Testis (tissue), 3 donors: ENCODE measurements around the gene ANKRD12. TPM values are rescaled to one million over a fixed set of nuclear protein-coding genes. Genes with fewer than 3 reads are reported as not detected.

Source experiments
- DNase-seq: peaks from one replicate; pipeline ENCODE4 v3.0.0-alpha.2; 2019
- H3K27ac ChIP-seq, 2 donors: fragments of 200-600 bp; sonication (generic); one replicate each; pipeline ENCODE4 v1.5.1; 2019
- H3K27me3 ChIP-seq: fragments of 200-600 bp; sonication (generic); one replicate; pipeline ENCODE4 v1.5.1; 2019
- H3K36me3 ChIP-seq: fragments of 200-600 bp; sonication (generic); one replicate; pipeline ENCODE4 v1.5.1; 2017; ENCODE audit warnings: low read depth; ENCODE audit errors: missing control alignments
- H3K4me1 ChIP-seq: fragments of 200-600 bp; sonication (generic); one replicate; pipeline ENCODE4 v1.5.1; 2019
- H3K4me3 ChIP-seq, 2 donors: fragments of 200-600 bp; sonication (generic); one replicate each; pipeline ENCODE4 v1.5.1; 2017 to 2019
- H3K9me3 ChIP-seq: fragments of 200-600 bp; sonication (generic); one replicate; pipeline ENCODE4 v1.5.1; 2017
- CTCF ChIP-seq, 3 experiments: fragments of 450-650 bp in 2 of 3; fragments of 200-600 bp in 1 of 3; sonication (generic) in 1 of 3; IDR thresholded peaks; one replicate each; pipeline ENCODE4 v1.5.1; 2016 to 2019; ENCODE audit warnings: antibody characterized with exemption in 3 of 3, mild to moderate bottlenecking in 2 of 3, moderate library complexity in 1 of 3
- POLR2A ChIP-seq: fragments of 450-650 bp; IDR thresholded peaks from one replicate; pipeline ENCODE4 v1.6.1; 2017; ENCODE audit warnings: antibody characterized with exemption, mild to moderate bottlenecking, moderate library complexity
- WGBS, 2 donors: methylation state at CpG; one replicate each; pipeline ENCODE4 v1.1.5; 2018; 5-methylcytosine and 5-hydroxymethylcytosine counted together
- intact Hi-C: fragments of 100-400 bp; cut with DNase I; formaldehyde crosslinking; loops from one replicate; pipeline ENCODE4 v1.15.1; 2023; ENCODE audit warnings: low total_unique reads
- polyA plus RNA-seq: library from polyadenylated mRNA; stranded (reverse); fragments of 350-450 nt; fragmentation: Illumina TruSeq; extraction: RNeasy Lipid Tissue Mini Kit (QIAGEN cat#74804); gene quantifications from one replicate; pipeline ENCODE4 v1.2.3, GENCODE V29; 2014; ENCODE audit warnings: low read depth, low replicate concordance; ENCODE audit not compliant: insufficient read depth
- total RNA-seq, 2 donors: library from RNA; depleted of rRNA; stranded (reverse); fragments of >200 nt; gene quantifications; one replicate each; pipeline ENCODE4 v1.2.3, GENCODE V29; 2016

Gene ANKRD12
- total and polyA plus RNA-seq, 3 donors from 2014 or later = 4.5 to 59.7 (median 58.5) TPM

GRCh38 chr18:9292047-9292446 lies 155.5 kb downstream of the ANKRD12 start:
- Histone ChIP-seq H3K9me3 (no peaks in the 10 kb centered on the region), H3K4me3 (no peak overlapping the region), H3K27me3 (no peaks in the 10 kb centered on the region), H3K4me1 (no peaks in the 10 kb centered on the region), H3K36me3 (no peaks in the 10 kb centered on the region), H3K27ac (no peak overlapping the region)
- intact Hi-C loops = no loop called here
- WGBS, 2 donors = 94 to 98% methylated on average over 2 of the region's 2 CpGs
- TF ChIP-seq CTCF (IDR thresholded peaks at IDR 0.05) (no peak), POLR2A (no peak)
- DNase-seq = no peak

- H3K27ac ChIP-seq = no peak overlapping the region
- H3K27me3 ChIP-seq = no peaks in the 10 kb centered on the region
- no peaks in the 10 kb centered on the region for H3K4me1 ChIP-seq
- H3K36me3 ChIP-seq = no peaks in the 10 kb centered on the region
- no peak overlapping the region for H3K4me3 ChIP-seq
- WGBS, 2 donors = 82 to 92% methylated on average over 1 of the region's 1 CpG
- TF ChIP-seq CTCF (IDR thresholded peaks at IDR 0.05) = no peak
- no peak for TF ChIP-seq POLR2A
- H3K9me3 ChIP-seq = no peaks in the 10 kb centered on the region
- intact Hi-C loops = no loop called here
- no peak for DNase-seq
Observed at GRCh38 chr18:9293948-9294347, 157.4 kb downstream of the ANKRD12 start.

- H3K27ac ChIP-seq = no peak overlapping the region
- no peaks in the 10 kb centered on the region for H3K9me3 ChIP-seq
- no peaks in the 10 kb centered on the region for H3K4me1 ChIP-seq
- no peak for DNase-seq
- intact Hi-C loops = no loop called here
- no peaks in the 10 kb centered on the region for H3K36me3 ChIP-seq
- WGBS, 2 donors = 88 to 92% methylated on average over 5 to 15 of the region's 15 CpGs
- no peak overlapping the region for H3K4me3 ChIP-seq
- no peak for TF ChIP-seq CTCF (IDR thresholded peaks at IDR 0.05)
- no peaks in the 10 kb centered on the region for H3K27me3 ChIP-seq
Observed at GRCh38 chr18:9296233-9297006, 159.8 kb downstream of the ANKRD12 start.

GRCh38 chr18:9297007-9297393 lies 160.4 kb downstream of the ANKRD12 start:
- intact Hi-C loops = no loop called here
- Histone ChIP-seq H3K4me1 (no peaks in the 10 kb centered on the region), H3K4me3 (no peak overlapping the region), H3K27ac (no peak overlapping the region), H3K36me3 (no peaks in the 10 kb centered on the region), H3K27me3 (no peaks in the 10 kb centered on the region), H3K9me3 (no peaks in the 10 kb centered on the region)
- DNase-seq = no peak
- TF ChIP-seq POLR2A = no peak
- TF ChIP-seq CTCF (IDR thresholded peaks at IDR 0.05) = no peak
- WGBS, 2 donors = 89% methylated on average over 14 of the region's 24 CpGs; no CpG with 5 or more reads in 1 of the 2 donors
